Tibial nerve (tissue), 4 donors: Measurements from ENCODE around the gene TP53I11. TPM values are rescaled to one million over a fixed set of nuclear protein-coding genes. Genes with fewer than 3 reads are reported as not detected.

Experiments
- DNase-seq, 2 donors: peaks; one replicate each; pipeline ENCODE4 v3.0.0-alpha.2; 2019; ENCODE audit warnings: low spot score in 2 of 2
- H3K27ac ChIP-seq, 4 donors: fragments of 200-600 bp; sonication (generic) in 3 of 4; one replicate each; pipeline ENCODE4 v1.5.1; 2017 to 2019; ENCODE audit warnings: mild to moderate bottlenecking in 1 of 4
- H3K27me3 ChIP-seq, 2 donors: fragments of 200-600 bp; sonication (generic) in 1 of 2; one replicate each; pipeline versions ENCODE4 v1.5.1 to v1.6.0; 2017 to 2019
- H3K36me3 ChIP-seq, 3 donors: fragments of 200-600 bp; sonication (generic); one replicate each; pipeline ENCODE4 v1.5.1; 2018 to 2019
- H3K4me1 ChIP-seq, 4 donors: fragments of 200-600 bp; sonication (generic) in 3 of 4; one replicate each; pipeline ENCODE4 v1.5.1; 2017 to 2019
- H3K4me3 ChIP-seq, 4 donors: fragments of 200-600 bp; sonication (generic) in 3 of 4; one replicate each; pipeline ENCODE4 v1.5.1; 2017 to 2019; ENCODE audit warnings: mild to moderate bottlenecking in 1 of 4, moderate library complexity in 1 of 4
- H3K9me3 ChIP-seq, 4 donors: fragments of 200-600 bp; sonication (generic) in 3 of 4; one replicate each; pipeline ENCODE4 v1.5.1; 2017 to 2019
- CTCF ChIP-seq, 5 experiments: fragments of 200-600 bp in 3 of 5; fragments of 450-650 bp in 2 of 5; sonication (generic) in 3 of 5; IDR thresholded peaks; one replicate each; pipeline ENCODE4 v1.5.1; 2016 to 2019; ENCODE audit warnings: antibody characterized with exemption in 5 of 5, mild to moderate bottlenecking in 3 of 5, moderate library complexity in 2 of 5
- EP300 ChIP-seq, 2 donors: sonication (generic); formaldehyde crosslinking; IDR thresholded peaks; one replicate each; pipeline ENCODE4 v1.6.1; 2017; ENCODE audit warnings: antibody characterized with exemption in 2 of 2, mild to moderate bottlenecking in 1 of 2
- POLR2A ChIP-seq, 2 donors: fragments of 450-650 bp; IDR thresholded peaks; one replicate each; pipeline ENCODE4 v1.6.1; 2017; ENCODE audit warnings: antibody characterized with exemption in 2 of 2, mild to moderate bottlenecking in 2 of 2, moderate library complexity in 2 of 2
- WGBS, 2 donors: methylation state at CpG; one replicate each; pipeline ENCODE4 v1.1.5; 2018; 5-methylcytosine and 5-hydroxymethylcytosine counted together
- total RNA-seq, 4 donors: library from RNA; depleted of rRNA; stranded (reverse); fragments of >200 nt; gene quantifications; one replicate each; pipeline ENCODE4 v1.1.0, GENCODE V29; 2016

The TP53I11 gene
- total RNA-seq, 4 donors from 2014 or later = 50.7 to 133 (median 60.6) TPM

- Histone ChIP-seq H3K27me3 (no peaks in the 10 kb centered on the region), H3K36me3 (no peaks in the 10 kb centered on the region), H3K4me3 (no peak overlapping the region), H3K9me3 (no peaks in the 10 kb centered on the region), H3K4me1 (no peaks in the 10 kb centered on the region), H3K27ac (no peak overlapping the region)
- TF ChIP-seq POLR2A (IDR thresholded peaks at IDR 0.05) (no peak), EP300 (IDR thresholded peaks at IDR 0.05) (no peak), CTCF (IDR thresholded peaks at IDR 0.05) (no peak)
- 82 to 83% methylated on average over 5 of the region's 5 CpGs for WGBS, 2 donors
- no peak for DNase-seq
Measured at GRCh38 chr11:44988981-44989635, 38.4 kb upstream of the TP53I11 start.

DNA sequence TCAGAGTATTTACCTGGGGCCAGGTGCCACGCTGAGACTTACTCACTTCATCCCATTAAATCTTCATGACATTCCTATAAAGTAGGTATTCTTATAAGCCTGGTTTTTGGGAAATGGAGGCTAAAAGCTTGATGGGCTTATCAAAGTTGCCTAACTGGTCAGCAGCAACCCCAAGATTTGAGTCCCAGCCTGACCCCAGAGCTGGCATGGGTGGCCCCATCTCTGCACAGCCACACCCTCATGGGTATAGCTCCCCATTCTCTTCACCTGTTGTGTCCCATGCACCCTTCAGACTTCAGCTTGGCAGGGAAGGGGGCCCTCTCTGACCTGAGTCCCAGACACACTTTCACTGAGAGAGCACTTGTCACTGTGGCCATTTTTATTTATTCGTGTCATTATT lies 37.4 kb upstream of the TP53I11 start:
- Histone ChIP-seq H3K27me3 (no peaks in the 10 kb centered on the region), H3K9me3 (no peaks in the 10 kb centered on the region), H3K27ac (no peak overlapping the region), H3K36me3 (no peaks in the 10 kb centered on the region), H3K4me1 (no peaks in the 10 kb centered on the region), H3K4me3 (no peak overlapping the region)
- 75 to 92% methylated on average over 2 of the region's 2 CpGs for WGBS, 2 donors
- TF ChIP-seq POLR2A (IDR thresholded peaks at IDR 0.05) (no peak), CTCF (IDR thresholded peaks at IDR 0.05) (no peak), EP300 (IDR thresholded peaks at IDR 0.05) (no peak)
- no peak for DNase-seq

GRCh38 chr11:44987506-44987905 lies 36.8 kb upstream of the TP53I11 start:
- Histone ChIP-seq H3K4me1 (no peaks in the 10 kb centered on the region), H3K4me3 (no peak overlapping the region), H3K36me3 (no peaks in the 10 kb centered on the region), H3K27me3 (no peaks in the 10 kb centered on the region), H3K9me3 (no peaks in the 10 kb centered on the region), H3K27ac (no peak overlapping the region)
- no peak for TF ChIP-seq EP300 (IDR thresholded peaks at IDR 0.05)
- TF ChIP-seq CTCF (IDR thresholded peaks at IDR 0.05) = no peak
- no peak for TF ChIP-seq POLR2A (IDR thresholded peaks at IDR 0.05)
- no peak for DNase-seq
- 68 to 73% methylated on average over 10 of the region's 10 CpGs for WGBS, 2 donors

GRCh38 chr11:44986315-44986714 lies 35.6 kb upstream of the TP53I11 start:
- no peak overlapping the region for H3K27ac ChIP-seq
- no peak overlapping the region for H3K4me3 ChIP-seq
- no peaks in the 10 kb centered on the region for H3K36me3 ChIP-seq
- no peak for DNase-seq
- no peaks in the 10 kb centered on the region for H3K27me3 ChIP-seq
- TF ChIP-seq EP300 (IDR thresholded peaks at IDR 0.05) (no peak), CTCF (IDR thresholded peaks at IDR 0.05) (no peak), POLR2A (IDR thresholded peaks at IDR 0.05) (no peak)
- WGBS, 2 donors = 92 to 94% methylated on average over 3 of the region's 3 CpGs
- H3K9me3 ChIP-seq = no peaks in the 10 kb centered on the region
- no peaks in the 10 kb centered on the region for H3K4me1 ChIP-seq

- no peaks in the 10 kb centered on the region for H3K4me1 ChIP-seq
- H3K9me3 ChIP-seq = no peaks in the 10 kb centered on the region
- TF ChIP-seq POLR2A (IDR thresholded peaks at IDR 0.05) (no peak), CTCF (IDR thresholded peaks at IDR 0.05) (no peak), EP300 (IDR thresholded peaks at IDR 0.05) (no peak)
- H3K4me3 ChIP-seq = no peak overlapping the region
- no peaks in the 10 kb centered on the region for H3K27me3 ChIP-seq
- WGBS, 2 donors = 96% methylated on average over 6 of the region's 6 CpGs
- H3K36me3 ChIP-seq = no peaks in the 10 kb centered on the region
- H3K27ac ChIP-seq = no peak overlapping the region
- DNase-seq = no peak
Measured at GRCh38 chr11:44985721-44986120, 35.0 kb upstream of the TP53I11 start.
